ENCODE measurements around the gene ZNF516. TPM values are rescaled to one million over a fixed set of nuclear protein-coding genes. Genes with fewer than 3 reads are reported as not detected.

ZNF516 gene
- polyA plus RNA-seq, 3 donors, result 5.0 to 41.9 (median 8.6) TPM

DNA sequence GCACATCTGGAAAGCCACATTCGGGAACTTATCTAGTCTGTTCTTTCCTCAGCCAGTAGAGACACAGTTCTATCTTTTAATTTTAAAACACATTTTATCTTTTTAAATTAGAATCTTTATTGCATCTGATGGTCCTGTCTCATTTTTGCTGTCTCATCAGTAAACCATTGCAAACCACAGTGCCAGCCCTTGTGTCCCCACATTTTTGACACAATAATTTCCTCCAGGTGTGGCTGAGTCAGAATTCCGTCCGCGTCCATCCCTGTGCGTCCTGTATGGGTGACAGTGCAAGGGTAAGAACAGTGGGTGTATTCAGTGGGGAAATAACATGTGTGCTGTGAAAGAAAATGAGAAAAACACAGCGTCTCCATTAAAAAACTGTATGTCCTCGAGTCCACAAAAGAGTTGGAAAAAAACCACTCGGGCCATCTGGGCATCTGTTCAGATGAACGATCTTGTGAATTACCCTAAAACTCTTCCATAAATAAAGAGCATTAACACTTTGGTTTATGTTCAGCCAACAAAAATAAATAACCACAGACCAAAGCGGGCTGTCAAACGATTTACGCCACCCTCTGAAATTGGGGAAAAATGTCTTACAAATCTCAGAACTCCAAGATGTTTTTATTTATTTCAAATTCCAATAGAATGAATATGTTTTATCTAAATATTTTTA is 137.3 kb downstream of the ZNF516 start:
- Histone ChIP-seq H3K79me2 (ENCODE audit: insufficient read depth, low read length) (peaks cover 6% of the 10 kb centered on the region), H4K20me1 (ENCODE audit: insufficient read depth, low read length) (peaks cover 90% of the 10 kb centered on the region), H2AFZ (ENCODE audit: insufficient read depth, low read depth, low read length, poor library complexity, severe bottlenecking) (no peak overlapping the region), H3K4me2 (replicated peaks; ENCODE audit: extremely low read depth, low read length, poor library complexity, severe bottlenecking) (no peak overlapping the region), H3K27me3 (ENCODE audit: control insufficient read depth in 2 of 2, insufficient read depth in 2 of 2, low read length in 2 of 2) (no peaks in the 10 kb centered on the region), H3K4me3 (replicated peaks in 1 of 3; ENCODE audit: low read depth in 2 of 3, low read length in 3 of 3) (no peak overlapping the region), H3K9me3 (replicated peaks in 1 of 2; ENCODE audit: control insufficient read depth in 1 of 2, insufficient read depth in 1 of 2, low read length in 2 of 2) (peaks cover 0 to 5% of the 10 kb centered on the region in 2 donors), H3K4me1 (ENCODE audit: control insufficient read depth in 1 of 2, insufficient read depth in 2 of 2, low read length in 2 of 2) (no peaks in the 10 kb centered on the region), H3K27ac (ENCODE audit: low read depth in 1 of 2, low read length in 2 of 2) (no peak overlapping the region), H3K9ac (ENCODE audit: insufficient read depth, low read length, poor library complexity, severe bottlenecking) (no peak overlapping the region), H3K36me3 (replicated peaks in 1 of 2; ENCODE audit: control insufficient read depth in 1 of 2, insufficient read depth in 2 of 2, low read length in 2 of 2) (peaks cover 62 to 70% of the 10 kb centered on the region in 2 donors)
- Mint-ChIP-seq H3K4me3 (no peak overlapping the region), H3K36me3 (peaks cover 68 to 69% of the 10 kb centered on the region in 2 donors), H3K4me1 (no peaks in the 10 kb centered on the region), H3K9me3 (peaks cover 1 to 13% (median 6%) of the 10 kb centered on the region in 7 donors), H3K27me3 (ENCODE audit: low read depth in 3 of 3) (peaks cover 0 to 3% (median 0%) of the 10 kb centered on the region in 3 donors), H3K27ac (peak overlapping the region in 1 of 7 donors; percentile 18)
- intact Hi-C loops (cut with micrococcal nuclease), result no loop called here
- no peak for DNase-seq
- TF ChIP-seq, protein P1, sequence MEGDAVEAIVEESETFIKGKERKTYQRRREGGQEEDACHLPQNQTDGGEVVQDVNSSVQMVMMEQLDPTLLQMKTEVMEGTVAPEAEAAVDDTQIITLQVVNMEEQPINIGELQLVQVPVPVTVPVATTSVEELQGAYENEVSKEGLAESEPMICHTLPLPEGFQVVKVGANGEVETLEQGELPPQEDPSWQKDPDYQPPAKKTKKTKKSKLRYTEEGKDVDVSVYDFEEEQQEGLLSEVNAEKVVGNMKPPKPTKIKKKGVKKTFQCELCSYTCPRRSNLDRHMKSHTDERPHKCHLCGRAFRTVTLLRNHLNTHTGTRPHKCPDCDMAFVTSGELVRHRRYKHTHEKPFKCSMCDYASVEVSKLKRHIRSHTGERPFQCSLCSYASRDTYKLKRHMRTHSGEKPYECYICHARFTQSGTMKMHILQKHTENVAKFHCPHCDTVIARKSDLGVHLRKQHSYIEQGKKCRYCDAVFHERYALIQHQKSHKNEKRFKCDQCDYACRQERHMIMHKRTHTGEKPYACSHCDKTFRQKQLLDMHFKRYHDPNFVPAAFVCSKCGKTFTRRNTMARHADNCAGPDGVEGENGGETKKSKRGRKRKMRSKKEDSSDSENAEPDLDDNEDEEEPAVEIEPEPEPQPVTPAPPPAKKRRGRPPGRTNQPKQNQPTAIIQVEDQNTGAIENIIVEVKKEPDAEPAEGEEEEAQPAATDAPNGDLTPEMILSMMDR (IDR thresholded peaks at IDR 0.05), result no peak
- 78% methylated on average over 4 of the region's 12 CpGs for WGBS (ENCODE audit: insufficient coverage)

- Histone ChIP-seq H3K27me3 (ENCODE audit: control insufficient read depth in 2 of 2, insufficient read depth in 2 of 2, low read length in 2 of 2) (no peaks in the 10 kb centered on the region), H3K36me3 (replicated peaks in 1 of 2; ENCODE audit: control insufficient read depth in 1 of 2, insufficient read depth in 2 of 2, low read length in 2 of 2) (peaks cover 56 to 64% of the 10 kb centered on the region in 2 donors), H4K20me1 (ENCODE audit: insufficient read depth, low read length) (peaks cover 86% of the 10 kb centered on the region), H3K4me2 (replicated peaks; ENCODE audit: extremely low read depth, low read length, poor library complexity, severe bottlenecking) (no peak overlapping the region), H3K4me1 (ENCODE audit: control insufficient read depth in 1 of 2, insufficient read depth in 2 of 2, low read length in 2 of 2) (no peaks in the 10 kb centered on the region), H3K9me3 (replicated peaks in 1 of 2; ENCODE audit: control insufficient read depth in 1 of 2, insufficient read depth in 1 of 2, low read length in 2 of 2) (peaks cover 0 to 5% of the 10 kb centered on the region in 2 donors), H3K27ac (ENCODE audit: low read depth in 1 of 2, low read length in 2 of 2) (no peak overlapping the region), H3K79me2 (ENCODE audit: insufficient read depth, low read length) (peaks cover 6% of the 10 kb centered on the region), H2AFZ (ENCODE audit: insufficient read depth, low read depth, low read length, poor library complexity, severe bottlenecking) (no peak overlapping the region), H3K9ac (ENCODE audit: insufficient read depth, low read length, poor library complexity, severe bottlenecking) (no peak overlapping the region), H3K4me3 (replicated peaks in 1 of 3; ENCODE audit: low read depth in 2 of 3, low read length in 3 of 3) (no peak overlapping the region)
- no peak for DNase-seq
- Mint-ChIP-seq H3K4me1 (no peaks in the 10 kb centered on the region), H3K27ac (no peak overlapping the region), H3K27me3 (ENCODE audit: low read depth in 3 of 3) (peaks cover 0 to 3% (median 0%) of the 10 kb centered on the region in 3 donors), H3K4me3 (no peak overlapping the region), H3K36me3 (peaks cover 62 to 64% of the 10 kb centered on the region in 2 donors), H3K9me3 (peaks cover 1 to 13% (median 6%) of the 10 kb centered on the region in 7 donors)
- WGBS (ENCODE audit: insufficient coverage), result 90% methylated on average over 25 of the region's 26 CpGs
- TF ChIP-seq, protein P1 (IDR thresholded peaks at IDR 0.05), result no peak
- intact Hi-C loops (cut with micrococcal nuclease), result no loop called here
Observed at GRCh38 chr18:76357174-76357573, 137.9 kb downstream of the ZNF516 start.
